Adipocyte (in vitro differentiated cells): ENCODE measurements around the gene TUT7.

Experiments used
- DNase-seq: peaks from one replicate; pipeline ENCODE4 v3.0.0-alpha.2; 2015; ENCODE audit warnings: low read depth
- H3K27me3 ChIP-seq: replicated peaks from 2 replicates; pipeline ENCODE4 v1.7.0; 2013; ENCODE audit warnings: mild to moderate bottlenecking, low read length, moderate library complexity; ENCODE audit not compliant: control insufficient read depth, insufficient read depth
- H3K36me3 ChIP-seq: 2 replicates; pipeline ENCODE4 v1.7.0; 2013; ENCODE audit warnings: low read length, mild to moderate bottlenecking, moderate library complexity; ENCODE audit not compliant: control insufficient read depth, insufficient read depth, severe bottlenecking
- H3K4me1 ChIP-seq: 2 replicates; pipeline ENCODE4 v1.7.0; 2013; ENCODE audit warnings: mild to moderate bottlenecking, low read length, moderate library complexity; ENCODE audit not compliant: control insufficient read depth, insufficient read depth
- H3K4me3 ChIP-seq: 2 replicates; pipeline ENCODE4 v1.7.0; 2013; ENCODE audit warnings: mild to moderate bottlenecking, low read length, moderate library complexity
- H3K9ac ChIP-seq: 2 replicates; pipeline ENCODE4 v1.7.0; 2013; ENCODE audit warnings: mild to moderate bottlenecking, low read length, moderate library complexity
- H3K9me3 ChIP-seq: 2 replicates; pipeline ENCODE4 v1.7.0; 2013; ENCODE audit warnings: mild to moderate bottlenecking, low read length, moderate library complexity; ENCODE audit not compliant: control insufficient read depth

The TUT7 gene

GRCh38 chr9:86252870-86253269 is 101.3 kb downstream of the TUT7 start:
- no peak for DNase-seq
- H3K9me3 ChIP-seq: peaks cover 10% of the 10 kb centered on the region
- H3K9ac ChIP-seq: no peak overlapping the region
- no peaks in the 10 kb centered on the region for H3K36me3 ChIP-seq
- H3K4me3 ChIP-seq: no peak overlapping the region
- H3K27me3 ChIP-seq: no peaks in the 10 kb centered on the region
- no peaks in the 10 kb centered on the region for H3K4me1 ChIP-seq

GRCh38 chr9:86250123-86250522 is 104.1 kb downstream of the TUT7 start:
- no peak overlapping the region for H3K9ac ChIP-seq
- H3K9me3 ChIP-seq: peaks cover 10% of the 10 kb centered on the region
- H3K4me1 ChIP-seq: peaks cover 11% of the 10 kb centered on the region
- no peaks in the 10 kb centered on the region for H3K27me3 ChIP-seq
- H3K4me3 ChIP-seq: no peak overlapping the region
- H3K36me3 ChIP-seq: no peaks in the 10 kb centered on the region
- DNase-seq: no peak

GRCh38 chr9:86248746-86249145 is 105.5 kb downstream of the TUT7 start:
- DNase-seq: no peak
- Histone ChIP-seq H3K4me1 (peaks cover 11% of the 10 kb centered on the region), H3K36me3 (no peaks in the 10 kb centered on the region), H3K9me3 (peaks cover 10% of the 10 kb centered on the region), H3K27me3 (no peaks in the 10 kb centered on the region), H3K9ac (no peak overlapping the region), H3K4me3 (no peak overlapping the region)

- peak overlapping the region; percentile 63 for H3K4me3 ChIP-seq
- DNase-seq: no peak
- no peaks in the 10 kb centered on the region for H3K9me3 ChIP-seq
- no peaks in the 10 kb centered on the region for H3K36me3 ChIP-seq
- H3K9ac ChIP-seq: peak overlapping the region; percentile 20
- no peaks in the 10 kb centered on the region for H3K27me3 ChIP-seq
- H3K4me1 ChIP-seq: peaks cover 11% of the 10 kb centered on the region
Measured at GRCh38 chr9:86246752-86247161, 107.5 kb downstream of the TUT7 start.

- H3K4me1 ChIP-seq: peaks cover 11% of the 10 kb centered on the region
- H3K9me3 ChIP-seq: no peaks in the 10 kb centered on the region
- no peak for DNase-seq
- no peak overlapping the region for H3K4me3 ChIP-seq
- H3K9ac ChIP-seq: no peak overlapping the region
- no peaks in the 10 kb centered on the region for H3K36me3 ChIP-seq
- H3K27me3 ChIP-seq: no peaks in the 10 kb centered on the region
Measured at GRCh38 chr9:86242071-86242470, 112.1 kb downstream of the TUT7 start.

- Histone ChIP-seq H3K4me1 (peaks cover 2% of the 10 kb centered on the region), H3K9ac (no peak overlapping the region), H3K27me3 (no peaks in the 10 kb centered on the region), H3K9me3 (no peaks in the 10 kb centered on the region), H3K36me3 (no peaks in the 10 kb centered on the region), H3K4me3 (no peak overlapping the region)
- no peak for DNase-seq
Measured at GRCh38 chr9:86241216-86241615, 113.0 kb downstream of the TUT7 start.

- Histone ChIP-seq H3K4me3 (no peak overlapping the region), H3K9ac (no peak overlapping the region), H3K9me3 (no peaks in the 10 kb centered on the region), H3K27me3 (no peaks in the 10 kb centered on the region), H3K36me3 (no peaks in the 10 kb centered on the region), H3K4me1 (no peaks in the 10 kb centered on the region)
- DNase-seq: peak; percentile 31
Measured at GRCh38 chr9:86238861-86239770, 115.1 kb downstream of the TUT7 start.
